Measurements from ENCODE around the gene ALOX15.
"Not testable (repeated sequence)": the region's sequence is repeated elsewhere in the genome, so short reads cannot be mapped to it uniquely, and the experiment has no call there.

The ALOX15 gene

GRCh38 chr17:4592240-4593005 is 49.1 kb downstream of the ALOX15 start:
- no peak for DNase-seq (ENCODE audit: low spot score)

- no peak for DNase-seq (ENCODE audit: low spot score)
Observed at GRCh38 chr17:4591529-4591928, 49.9 kb downstream of the ALOX15 start.

- DNase-seq (ENCODE audit: low spot score) = no peak
Observed at GRCh38 chr17:4590981-4591453, 50.5 kb downstream of the ALOX15 start.

- DNase-seq (ENCODE audit: low spot score) = not testable (repeated sequence)
Observed at GRCh38 chr17:4590042-4590441, 51.4 kb downstream of the ALOX15 start.

- DNase-seq (ENCODE audit: low spot score) = no peak
Observed at GRCh38 chr17:4588898-4589625, 52.4 kb downstream of the ALOX15 start.

- DNase-seq (ENCODE audit: low spot score) = no peak
Observed at GRCh38 chr17:4588391-4588790, 53.1 kb downstream of the ALOX15 start.

GRCh38 chr17:4587803-4588202 is 53.7 kb downstream of the ALOX15 start:
- DNase-seq (ENCODE audit: low spot score) = no peak

- no peak for DNase-seq (ENCODE audit: low spot score)
Observed at GRCh38 chr17:4587195-4587594, 54.3 kb downstream of the ALOX15 start.

GRCh38 chr17:4586043-4586442 is 55.4 kb downstream of the ALOX15 start:
- DNase-seq (ENCODE audit: low spot score) = no peak

- DNase-seq (ENCODE audit: low spot score) = no peak
Observed at GRCh38 chr17:4585638-4585994, 55.9 kb downstream of the ALOX15 start.

GRCh38 chr17:4584917-4585637 is 56.4 kb downstream of the ALOX15 start:
- DNase-seq (ENCODE audit: low spot score) = no peak

GRCh38 chr17:4584101-4584916 is 57.2 kb downstream of the ALOX15 start, which contains the start of gene SMTNL2:
Gene SMTNL2, plus strand, starts transcription at chr17:4584529. Its CDS starts 77 bp downstream, at chr17:4584606.
- DNase-seq (ENCODE audit: low spot score) = no peak

- DNase-seq (ENCODE audit: low spot score) = no peak
Observed at GRCh38 chr17:4583782-4584100, 57.7 kb downstream of the ALOX15 start.

- DNase-seq (ENCODE audit: low spot score) = no peak
Observed at GRCh38 chr17:4583206-4583605, 58.3 kb downstream of the ALOX15 start.

- no peak for DNase-seq (ENCODE audit: low spot score)
Observed at GRCh38 chr17:4582691-4583090, 58.8 kb downstream of the ALOX15 start.

- peak; percentile 57 for DNase-seq (ENCODE audit: low spot score)
Observed at GRCh38 chr17:4582101-4582501, 59.4 kb downstream of the ALOX15 start.

Data from left forelimb (tissue), 1 donor.